ENCODE results near the gene TIGD4.

- TF ChIP-seq POLR2A (IDR thresholded peaks at IDR 0.05; ENCODE audit: low read length) (no peak), GATA1 (IDR thresholded peaks at IDR 0.05; ENCODE audit: low read depth, low read length) (no peak)
Measured at GRCh38 chr4:152815078-152815477, 35.5 kb upstream of the TIGD4 start.

All from erythroblast (primary cell).